H1 (cell line): Measurements from ENCODE around the gene PLSCR1. TPM values are rescaled to one million over a fixed set of nuclear protein-coding genes. Genes with fewer than 3 reads are reported as not detected.
A peak's percentile ranks its signal among the peaks of the same experiment; 100 is the strongest.

Source experiments
- CTCF ChIA-PET: fragments of 300-600 bp; sonication (Branson Sonifier 250); formaldehyde crosslinking; loops from one replicate; lab custom pipeline; 2021; ENCODE audit not compliant: partially characterized antibody; lab: Charles Lee
- POLR2A ChIA-PET: fragments of 300-600 bp; sonication (Branson Sonifier 250); formaldehyde crosslinking; loops from one replicate; lab custom pipeline; 2021; ENCODE audit warnings: inconsistent platforms; ENCODE audit not compliant: partially characterized antibody; lab: Charles Lee
- DNase-seq, 2 experiments: peaks; one replicate each; pipeline versions ENCODE4 v3.0.0 to v3.0.0-alpha.2; 2010 to 2022; ENCODE audit warnings: low spot score in 2 of 2, low read depth in 1 of 2, mixed read lengths in 1 of 2
- FAIRE-seq: peaks from 2 replicates; lab custom pipeline; 2011; peaks lifted over from hg19 to GRCh38; lab: Jason Lieb, UNC
- H2AFZ ChIP-seq: 2 replicates; pipeline ENCODE4 v1.8.1; 2012; ENCODE audit warnings: low read length, inconsistent platforms
- H2AK5ac ChIP-seq: 2 replicates; pipeline ENCODE4 v1.6.1; 2013; ENCODE audit warnings: low read depth, low read length
- H2BK120ac ChIP-seq: replicated peaks from 2 replicates; pipeline ENCODE3; 2013; ENCODE audit warnings: low read depth, low read length, inconsistent platforms
- H2BK12ac ChIP-seq: 2 replicates; pipeline ENCODE4 v1.6.1; 2013; ENCODE audit warnings: low read depth, low read length
- H2BK15ac ChIP-seq: 2 replicates; pipeline ENCODE4 v1.6.1; 2013; ENCODE audit warnings: low read length
- H2BK20ac ChIP-seq: 2 replicates; pipeline ENCODE4 v1.6.1; 2013; ENCODE audit warnings: low read length
- H2BK5ac ChIP-seq: 2 replicates; pipeline ENCODE4 v1.6.1; 2013; ENCODE audit warnings: low read depth, low read length
- H3K14ac ChIP-seq: 2 replicates; pipeline ENCODE4 v1.6.1; 2013; ENCODE audit warnings: inconsistent platforms; ENCODE audit not compliant: insufficient read length
- H3K18ac ChIP-seq: 2 replicates; pipeline ENCODE4 v1.6.1; 2013; ENCODE audit warnings: low read length; ENCODE audit errors: extremely low read depth
- H3K23ac ChIP-seq: 2 replicates; pipeline ENCODE4 v1.6.1; 2013; ENCODE audit warnings: inconsistent platforms; ENCODE audit not compliant: insufficient read length
- H3K23me2 ChIP-seq: 2 replicates; pipeline ENCODE4 v1.6.1; 2013; ENCODE audit warnings: low read depth, low read length
- H3K27ac ChIP-seq: 2 replicates; pipeline ENCODE4 v1.6.1; 2011; ENCODE audit warnings: low read depth, low read length, inconsistent platforms
- H3K27me3 ChIP-seq, 4 experiments: replicated peaks in 1 of 4; 1 replicate in 1 of 4; 2 replicates in 3 of 4; pipeline versions ENCODE4 v1.6.1 to v1.8.1; 2011 to 2013; ENCODE audit warnings: low read length in 3 of 4, mild to moderate bottlenecking in 3 of 4, inconsistent platforms in 2 of 4, mixed read lengths in 2 of 4, moderate library complexity in 1 of 4; ENCODE audit not compliant: control insufficient read depth in 3 of 4, insufficient read depth in 3 of 4; ENCODE audit errors: extremely low read depth in 1 of 4
- H3K36me3 ChIP-seq, 4 experiments: 2 replicates each; pipeline versions ENCODE4 v1.6.1 to v1.8.1; 2011 to 2013; ENCODE audit warnings: mild to moderate bottlenecking in 4 of 4, low read length in 3 of 4, moderate library complexity in 2 of 4, control low read depth in 1 of 4, inconsistent platforms in 1 of 4; ENCODE audit not compliant: insufficient read depth in 4 of 4, control insufficient read depth in 2 of 4
- H3K4ac ChIP-seq: replicated peaks from 2 replicates; pipeline ENCODE3; 2013; ENCODE audit warnings: low read length, low read depth, mixed read lengths, inconsistent platforms; ENCODE audit not compliant: insufficient read length
- H3K4me1 ChIP-seq, 4 experiments: replicated peaks in 1 of 4; 1 replicate in 1 of 4; 2 replicates in 3 of 4; pipeline versions ENCODE4 v1.6.1 to v1.8.1; 2011 to 2013; ENCODE audit warnings: low read length in 3 of 4, inconsistent platforms in 2 of 4, mixed read lengths in 1 of 4; ENCODE audit not compliant: insufficient read depth in 4 of 4, control insufficient read depth in 3 of 4
- H3K4me2 ChIP-seq, 2 experiments: 2 replicates each; pipeline versions ENCODE4 v1.6.1 to v1.8.1; 2011 to 2013; ENCODE audit warnings: low read depth in 2 of 2, low read length in 2 of 2, control low read depth in 1 of 2, inconsistent platforms in 1 of 2, mild to moderate bottlenecking in 1 of 2; ENCODE audit not compliant: insufficient read depth in 1 of 2
- H3K4me3 ChIP-seq, 4 experiments: fragments of 200-600, 300-600 bp in 1 of 4; sonication (generic), shearing (Covaris generic), sonication (Bioruptor Twin) in 1 of 4; 2 replicates each; pipeline versions ENCODE4 v1.5.1 to v1.8.1; 2011 to 2016; ENCODE audit warnings: low read length in 4 of 4, low read depth in 3 of 4, control low read depth in 2 of 4, inconsistent platforms in 2 of 4, mild to moderate bottlenecking in 2 of 4, mixed read lengths in 1 of 4, moderate library complexity in 1 of 4; ENCODE audit not compliant: insufficient read depth in 2 of 4; ENCODE audit errors: extremely low read depth in 1 of 4
- H3K56ac ChIP-seq: replicated peaks from 2 replicates; pipeline ENCODE3; 2013; ENCODE audit warnings: low read depth, mild to moderate bottlenecking, mixed read lengths, low read length, inconsistent platforms; ENCODE audit not compliant: insufficient read length
- H3K79me1 ChIP-seq: 2 replicates; pipeline ENCODE4 v1.6.1; 2013; ENCODE audit warnings: low read depth, low read length, control low read depth
- H3K79me2 ChIP-seq, 2 experiments: 2 replicates each; pipeline versions ENCODE4 v1.6.1 to v1.8.1; 2012 to 2013; ENCODE audit warnings: low read length in 2 of 2, mild to moderate bottlenecking in 2 of 2, inconsistent platforms in 1 of 2; ENCODE audit not compliant: insufficient read depth in 2 of 2, control insufficient read depth in 1 of 2
- H3K9ac ChIP-seq, 4 experiments: replicated peaks in 1 of 4; 1 replicate in 1 of 4; 2 replicates in 3 of 4; pipeline versions ENCODE4 v1.6.1 to v1.8.1; 2011 to 2013; ENCODE audit warnings: low read depth in 3 of 4, low read length in 3 of 4, control low read depth in 2 of 4, mild to moderate bottlenecking in 2 of 4, moderate library complexity in 2 of 4, inconsistent platforms in 1 of 4; ENCODE audit errors: extremely low read depth in 1 of 4
- H3K9me3 ChIP-seq, 2 experiments: 2 replicates each; pipeline versions ENCODE4 v1.6.1 to v1.8.1; 2012 to 2013; ENCODE audit warnings: mild to moderate bottlenecking in 2 of 2, moderate library complexity in 2 of 2, control low read depth in 1 of 2, inconsistent platforms in 1 of 2, low read depth in 1 of 2, low read length in 1 of 2, mixed read lengths in 1 of 2; ENCODE audit not compliant: insufficient read depth in 2 of 2
- H4K20me1 ChIP-seq, 2 experiments: replicated peaks in 1 of 2; 2 replicates each; pipeline versions ENCODE3 to v1.8.1; 2011 to 2013; ENCODE audit warnings: inconsistent platforms in 2 of 2, low read length in 2 of 2, mild to moderate bottlenecking in 1 of 2; ENCODE audit not compliant: insufficient read depth in 2 of 2, control insufficient read depth in 1 of 2
- H4K5ac ChIP-seq: 2 replicates; pipeline ENCODE4 v1.6.1; 2013; ENCODE audit warnings: low read length, low read depth, mixed read lengths, inconsistent platforms; ENCODE audit not compliant: insufficient read length
- H4K8ac ChIP-seq: 2 replicates; pipeline ENCODE4 v1.8.0; 2013; ENCODE audit warnings: mild to moderate bottlenecking, moderate library complexity, low read length, inconsistent platforms; ENCODE audit not compliant: insufficient read depth; ENCODE audit errors: extremely low read depth
- H4K91ac ChIP-seq: replicated peaks from 2 replicates; pipeline ENCODE3; 2013; ENCODE audit warnings: low read length, mixed read lengths, inconsistent platforms; ENCODE audit not compliant: insufficient read length
- CTBP2 ChIP-seq: IDR thresholded peaks from 2 replicates; pipeline ENCODE4 v1.7.0; 2011; ENCODE audit warnings: borderline replicate concordance, mild to moderate bottlenecking, moderate library complexity, mixed read lengths, low read length; ENCODE audit not compliant: insufficient read depth, insufficient read length
- JUN ChIP-seq: IDR thresholded peaks from 2 replicates; pipeline ENCODE4 v1.6.1; 2011; ENCODE audit warnings: low read depth, mild to moderate bottlenecking, improper control_type of control experiment, low read length
- MAX ChIP-seq: IDR thresholded peaks from 2 replicates; pipeline ENCODE4 v1.6.1; 2012; ENCODE audit warnings: inconsistent platforms
- POU5F1 ChIP-seq: IDR thresholded peaks from 2 replicates; pipeline ENCODE4 v1.6.1; 2011; ENCODE audit warnings: low read depth, mild to moderate bottlenecking, low read length, moderate library complexity
- RAD21 ChIP-seq, 2 experiments: IDR thresholded peaks in 1 of 2; conservative IDR thresholded peaks in 1 of 2; 2 replicates each; pipeline ENCODE4 v1.6.1; 2011; ENCODE audit warnings: low read depth in 2 of 2, low read length in 2 of 2, improper control_type of control experiment in 1 of 2, inconsistent platforms in 1 of 2, mild to moderate bottlenecking in 1 of 2, moderate library complexity in 1 of 2
- SIRT6 ChIP-seq: IDR thresholded peaks from one replicate; pipeline ENCODE4 v1.7.1; 2012; ENCODE audit warnings: low read length, inconsistent platforms
- WGBS, 2 experiments: shearing (Covaris generic) in 1 of 2; methylation state at CpG; one replicate each; pipeline versions ENCODE4 v1.1.6 to v1.1.7; 2013 to 2015; ENCODE audit warnings: low lambda C conversion rate in 2 of 2, mixed read lengths in 2 of 2, inconsistent platforms in 1 of 2, low coverage in 1 of 2, missing lambda C conversion rate in 1 of 2; ENCODE audit not compliant: insufficient replicate concordance in 2 of 2, insufficient coverage in 1 of 2, insufficient read length in 1 of 2; ENCODE audit errors: extremely low coverage in 1 of 2, missing lambda C conversion rate in 1 of 2; 5-methylcytosine and 5-hydroxymethylcytosine counted together
- polyA plus RNA-seq, 7 experiments: library from polyadenylated mRNA; depleted of rRNA in 3 of 7; stranded (reverse) in 5 of 7; unstranded in 2 of 7; fragments of >200 nt in 5 of 7; fragments of 200-250 nt in 2 of 7; gene quantifications; 1 replicate in 5 of 7; 2 replicates in 1 of 7; 4 replicates in 1 of 7; pipeline versions ENCODE4 v1.2.1 to v1.2.3, GENCODE V29; 2011 to 2013; ENCODE audit warnings: missing spikeins in 2 of 7, mixed read lengths in 2 of 7
- total RNA-seq: library from RNA; stranded (reverse); fragmentation: NEBNext Ultra II Directional; extraction: Animal tissue kit (Norgen Biotek cat#: 25700); gene quantifications from 2 replicates; pipeline ENCODE4 v1.2.1, GENCODE V29; 2021
- TF ChIP-seq, protein P1 (sequence below), 3 experiments: IDR thresholded peaks; 1 replicate in 2 of 3; 2 replicates in 1 of 3; pipeline versions ENCODE4 v1.5.1 to v1.6.1; 2011; ENCODE audit warnings: low read length in 3 of 3, mild to moderate bottlenecking in 3 of 3, inconsistent platforms in 2 of 3, low read depth in 1 of 3, moderate library complexity in 1 of 3; ENCODE audit not compliant: insufficient read depth in 1 of 3; ENCODE audit errors: control extremely low read depth in 1 of 3

PLSCR1 gene
- total and polyA plus RNA-seq, 2 of the 8 experiments (the other 6 are each of a cell fraction or from before 2014, with no cell fraction given) = 32.2 to 48.5 TPM

DNA sequence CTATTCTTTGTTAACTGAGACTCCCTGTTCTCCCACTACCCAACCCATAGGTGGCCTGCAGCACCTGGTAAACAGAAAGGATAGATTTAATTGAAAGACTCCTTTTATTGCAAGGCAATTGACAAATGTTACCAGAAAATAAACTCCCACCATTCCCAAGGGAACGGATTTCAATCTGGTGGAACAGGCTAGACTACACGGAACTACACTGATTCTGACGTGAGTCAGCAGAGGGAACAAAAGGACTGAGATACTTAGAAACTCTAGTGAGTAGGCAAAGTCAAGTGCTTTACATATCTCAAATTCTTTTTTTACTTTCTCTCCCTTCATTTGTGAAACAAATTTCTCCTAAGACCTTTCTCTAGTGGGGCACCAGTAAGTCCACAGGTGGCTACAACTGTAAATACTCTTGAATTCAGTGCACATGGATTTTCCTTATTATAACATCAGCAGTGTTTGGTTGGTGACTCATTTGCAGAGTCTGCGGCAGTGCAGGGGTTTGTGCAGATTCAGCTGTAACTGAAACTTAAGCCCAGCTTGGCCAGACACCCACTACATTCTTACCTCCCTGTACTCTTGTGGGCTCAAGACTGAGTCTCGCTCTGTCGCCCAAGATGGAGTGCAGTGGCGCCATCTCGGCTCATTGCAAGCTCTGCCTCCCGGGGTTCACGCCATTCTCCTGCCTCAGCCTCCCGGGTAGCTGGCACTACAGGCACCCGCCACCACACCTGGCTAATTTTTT lies 40.8 kb downstream of the PLSCR1 start:
- Histone ChIP-seq H3K4me1 (peaks cover 0 to 7% (median 6%) of the 10 kb centered on the region in 4 experiments; a peak in 4 of 7 replicates), H2BK20ac (peak overlapping the region; percentile 86), H2BK15ac (no peak overlapping the region; the same call in 1 of the 2 replicates), H3K27ac (no peak overlapping the region), H3K23ac (no peak overlapping the region), H2BK5ac (peak overlapping the region; percentile 72; the same call in 1 of the 2 replicates), H3K27me3 (no peaks in the 10 kb centered on the region), H3K23me2 (no peaks in the 10 kb centered on the region; the same call in 1 of the 2 replicates), H3K9ac (no peak overlapping the region), H3K79me1 (no peaks in the 10 kb centered on the region), H2AFZ (no peak overlapping the region), H3K4me3 (no peak overlapping the region), H3K4ac (no peak overlapping the region), H3K4me2 (no peak overlapping the region; a peak in 1 of 4 replicates), H3K9me3 (no peaks in the 10 kb centered on the region), H4K5ac (no peak overlapping the region), H3K56ac (no peak overlapping the region), H2AK5ac (no peak overlapping the region), H3K14ac (no peak overlapping the region), H3K18ac (peak overlapping the region; percentile 78; the same call in 1 of the 2 replicates), H4K8ac (no peak overlapping the region), H2BK12ac (peak overlapping the region; percentile 93), H4K20me1 (no peaks in the 10 kb centered on the region), H3K36me3 (no peaks in the 10 kb centered on the region), H4K91ac (peak overlapping the region; percentile 57), H2BK120ac (no peak overlapping the region), H3K79me2 (no peaks in the 10 kb centered on the region)
- TF ChIP-seq POU5F1 (no peak), SIRT6 (no peak), MAX (no peak), CTBP2 (no peak), RAD21 (IDR thresholded peaks at IDR 0.05 in 1 of 2, conservative IDR thresholded peaks at IDR 0.05 in 1 of 2; ENCODE audit: low read depth in 2 of 2, low read length in 2 of 2) (peak; percentile 25 to 41), JUN (no peak)
- TF ChIP-seq, protein P1, sequence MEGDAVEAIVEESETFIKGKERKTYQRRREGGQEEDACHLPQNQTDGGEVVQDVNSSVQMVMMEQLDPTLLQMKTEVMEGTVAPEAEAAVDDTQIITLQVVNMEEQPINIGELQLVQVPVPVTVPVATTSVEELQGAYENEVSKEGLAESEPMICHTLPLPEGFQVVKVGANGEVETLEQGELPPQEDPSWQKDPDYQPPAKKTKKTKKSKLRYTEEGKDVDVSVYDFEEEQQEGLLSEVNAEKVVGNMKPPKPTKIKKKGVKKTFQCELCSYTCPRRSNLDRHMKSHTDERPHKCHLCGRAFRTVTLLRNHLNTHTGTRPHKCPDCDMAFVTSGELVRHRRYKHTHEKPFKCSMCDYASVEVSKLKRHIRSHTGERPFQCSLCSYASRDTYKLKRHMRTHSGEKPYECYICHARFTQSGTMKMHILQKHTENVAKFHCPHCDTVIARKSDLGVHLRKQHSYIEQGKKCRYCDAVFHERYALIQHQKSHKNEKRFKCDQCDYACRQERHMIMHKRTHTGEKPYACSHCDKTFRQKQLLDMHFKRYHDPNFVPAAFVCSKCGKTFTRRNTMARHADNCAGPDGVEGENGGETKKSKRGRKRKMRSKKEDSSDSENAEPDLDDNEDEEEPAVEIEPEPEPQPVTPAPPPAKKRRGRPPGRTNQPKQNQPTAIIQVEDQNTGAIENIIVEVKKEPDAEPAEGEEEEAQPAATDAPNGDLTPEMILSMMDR (IDR thresholded peaks at IDR 0.05; ENCODE audit: control extremely low read depth in 1 of 3, insufficient read depth in 1 of 3, low read depth in 1 of 3, low read length in 3 of 3) = peak in 1 of 3 experiments; percentile 8; a peak in 1 of 4 replicates
- FAIRE-seq (no peak), DNase-seq (no peak)
- WGBS, 2 experiments = 85% methylated on average over 12 of the region's 12 CpGs; no CpG with 5 or more reads in 1 of the 2 experiments
- ChIA-PET POLR2A (interaction anchor here (1.1 kb wide), 1 partner anchor 246 kb away, joined by 3 read pairs; no protein-coding TSS in a partner anchor), CTCF (interaction anchor here (1.0 to 1.6 kb wide), 5 partner anchors 10 to 91 kb away, joined by 3 to 5 read pairs (median 4); no protein-coding TSS in a partner anchor)
